ENCODE measurements around the gene CRIM1.

CRIM1 gene

GRCh38 chr2:36587101-36587500 is 231.5 kb downstream of the CRIM1 start:
- DNase-seq = no peak

GRCh38 chr2:36587556-36587955 is 232.0 kb downstream of the CRIM1 start:
- DNase-seq = no peak

- peak; percentile 94 for DNase-seq
Measured at GRCh38 chr2:36589230-36589630, 233.7 kb downstream of the CRIM1 start.

GRCh38 chr2:36594849-36595248 is 239.3 kb downstream of the CRIM1 start:
- no peak for DNase-seq

- no peak for DNase-seq
Measured at GRCh38 chr2:36596397-36596796, 240.8 kb downstream of the CRIM1 start.

GRCh38 chr2:36597003-36597531 is 241.5 kb downstream of the CRIM1 start:
- peak; percentile 45 for DNase-seq

- peak; percentile 90 for DNase-seq
Measured at GRCh38 chr2:36597532-36598377, 242.2 kb downstream of the CRIM1 start, which contains the start of gene FEZ2. Gene FEZ2, minus strand, starts transcription at chr2:36598168. Its CDS starts 26 bp downstream, at chr2:36598142.

All from NCI-H82 (cell line).